Sciatic nerve (tissue), 2 donors: ENCODE data around the gene VWCE. TPM values are rescaled to one million over a fixed set of nuclear protein-coding genes. Genes with fewer than 3 reads are reported as not detected.
"Not testable (repeated sequence)": the region's sequence is repeated elsewhere in the genome, so short reads cannot be mapped to it uniquely, and the experiment has no call there.

Experiments
- ATAC-seq: fragments of 200-7000 bp; cut with Tn5 transposase; one replicate; pipeline ENCODE4 v1.9.1; 2020; ENCODE audit warnings: mild to moderate bottlenecking, moderate library complexity
- DNase-seq: peaks from one replicate; pipeline ENCODE4 v3.0.0-alpha.2; 2020; ENCODE audit warnings: low spot score
- intact Hi-C: fragments of 100-400 bp; cut with DNase I; formaldehyde crosslinking; loops from one replicate; pipeline ENCODE4 v1.14.2; 2022
- total RNA-seq: library from RNA; stranded (reverse); fragmentation: NEBNext Ultra II Directional; extraction: Animal tissue kit (Norgen Biotek cat#: 25700); gene quantifications from one replicate; pipeline ENCODE4 v1.2.1, GENCODE V29; 2021
- donor health status: DM: no; HTN: no; CAD: no.
- donor health status: DM: no; HTN: no; CAD: no.

VWCE gene
- total RNA-seq, 1 donor from 2014 or later: 3.6 TPM

GRCh38 chr11:61231585-61231984 is 63.5 kb downstream of the VWCE start:
- DNase-seq, intact Hi-C loops: not testable (repeated sequence)
- ATAC-seq: peak; percentile 71

GRCh38 chr11:61231033-61231432 is 64.1 kb downstream of the VWCE start:
- DNase-seq, intact Hi-C loops: not testable (repeated sequence)
- peak; percentile 93 for ATAC-seq

- not testable (repeated sequence) for ATAC-seq
These were observed 65.7 kb downstream of the VWCE start for GRCh38 chr11:61229458-61229857.

GRCh38 chr11:61226457-61227137 is 68.5 kb downstream of the VWCE start:
- intact Hi-C loops, ATAC-seq, DNase-seq: not testable (repeated sequence)

More at GRCh38 chr11:61229458-61229857, 65.7 kb downstream of the VWCE start:
- DNase-seq, intact Hi-C loops: not testable (repeated sequence)

GRCh38 chr11:61222692-61223091 is 72.4 kb downstream of the VWCE start:
- peak; percentile 46 for ATAC-seq
- intact Hi-C loops, DNase-seq: not testable (repeated sequence)

- DNase-seq, intact Hi-C loops, ATAC-seq: not testable (repeated sequence)
These were observed 73.1 kb downstream of the VWCE start, which contains the start of gene PGA4 for GRCh38 chr11:61222047-61222446. Gene PGA4 (plus strand): TSS chr11:61222347. CDS start chr11:61222401, 54 bp downstream.

GRCh38 chr11:61219016-61219415 is 76.1 kb downstream of the VWCE start:
- intact Hi-C loops, ATAC-seq: not testable (repeated sequence)

GRCh38 chr11:61218306-61218705 is 76.8 kb downstream of the VWCE start:
- intact Hi-C loops, DNase-seq, ATAC-seq: not testable (repeated sequence)

More at GRCh38 chr11:61219016-61219415, 76.1 kb downstream of the VWCE start:
- peak; percentile 7 for DNase-seq

- DNase-seq, ATAC-seq, intact Hi-C loops: not testable (repeated sequence)
These were observed 81.3 kb downstream of the VWCE start for GRCh38 chr11:61213711-61214324.

GRCh38 chr11:61212202-61212601 is 82.9 kb downstream of the VWCE start:
- intact Hi-C loops, DNase-seq: not testable (repeated sequence)
- ATAC-seq: peak; percentile 94

- peak; percentile 47 for ATAC-seq
- intact Hi-C loops, DNase-seq: not testable (repeated sequence)
These were observed 83.7 kb downstream of the VWCE start for GRCh38 chr11:61211327-61211952.

- DNase-seq, intact Hi-C loops, ATAC-seq: not testable (repeated sequence)
These were observed 84.5 kb downstream of the VWCE start for GRCh38 chr11:61210629-61211028.

Other genes starting within 250 kb of the VWCE start
- 1.3 TPM for gene CD5, start 192.8 kb downstream of the VWCE start, total RNA-seq
- gene VPS37C, start 133.9 kb downstream of the VWCE start, total RNA-seq: 23.1 TPM
- not detected for gene PGA3, start 91.8 kb downstream of the VWCE start, total RNA-seq
- gene PGA4, start 73.0 kb downstream of the VWCE start, total RNA-seq: not detected
- gene PGA5, start 54.1 kb downstream of the VWCE start, total RNA-seq: not detected
- 161 TPM for gene DDB1, start 37.8 kb upstream of the VWCE start, total RNA-seq
- 32.6 TPM for gene TKFC, start 37.9 kb upstream of the VWCE start, total RNA-seq
- 37.8 TPM for gene CYB561A3, start 66.6 kb upstream of the VWCE start, total RNA-seq
- gene TMEM138, start 67.1 kb upstream of the VWCE start, total RNA-seq: 38.2 TPM
- 8.9 TPM for gene TMEM216, start 97.3 kb upstream of the VWCE start, total RNA-seq
- gene CPSF7, start 134.7 kb upstream of the VWCE start, total RNA-seq: 79.2 TPM
- gene SDHAF2, start 134.8 kb upstream of the VWCE start, total RNA-seq: 24.9 TPM
- 0.98 TPM for gene LRRC10B, start 213.4 kb upstream of the VWCE start, total RNA-seq